ENCODE data around the gene DOCK7.

The DOCK7 gene

DNA sequence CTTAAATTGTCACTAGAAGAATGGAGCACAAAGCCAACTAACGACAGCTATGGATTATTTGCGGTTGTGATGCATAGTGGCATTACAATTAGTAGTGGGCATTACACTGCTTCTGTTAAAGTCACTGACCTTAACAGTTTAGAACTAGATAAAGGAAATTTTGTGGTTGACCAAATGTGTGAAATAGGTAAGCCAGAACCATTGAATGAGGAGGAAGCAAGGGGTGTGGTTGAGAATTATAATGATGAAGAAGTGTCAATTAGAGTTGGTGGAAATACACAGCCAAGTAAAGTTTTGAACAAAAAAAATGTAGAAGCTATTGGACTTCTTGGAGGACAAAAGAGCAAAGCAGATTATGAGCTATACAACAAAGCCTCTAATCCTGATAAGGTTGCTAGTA is 237.9 kb downstream of the DOCK7 start:
- no peaks in the 10 kb centered on the region for H3K4me1 ChIP-seq (ENCODE audit: control insufficient read depth, insufficient read depth, low read length)
- H3K36me3 ChIP-seq (ENCODE audit: control insufficient read depth, insufficient read depth, low read length) = peaks cover 87% of the 10 kb centered on the region
- no peaks in the 10 kb centered on the region for H3K9me3 ChIP-seq (ENCODE audit: control insufficient read depth, insufficient read depth, low read depth, low read length)
- no peak overlapping the region for H3K9ac ChIP-seq (ENCODE audit: low read length)
- no peak overlapping the region for H3K27ac ChIP-seq (ENCODE audit: low read depth, low read length)
- no peak overlapping the region for H3K4me3 ChIP-seq (ENCODE audit: low read depth, low read length)
- H3K27me3 ChIP-seq (ENCODE audit: control insufficient read depth, insufficient read depth, low read length) = no peaks in the 10 kb centered on the region

DNA sequence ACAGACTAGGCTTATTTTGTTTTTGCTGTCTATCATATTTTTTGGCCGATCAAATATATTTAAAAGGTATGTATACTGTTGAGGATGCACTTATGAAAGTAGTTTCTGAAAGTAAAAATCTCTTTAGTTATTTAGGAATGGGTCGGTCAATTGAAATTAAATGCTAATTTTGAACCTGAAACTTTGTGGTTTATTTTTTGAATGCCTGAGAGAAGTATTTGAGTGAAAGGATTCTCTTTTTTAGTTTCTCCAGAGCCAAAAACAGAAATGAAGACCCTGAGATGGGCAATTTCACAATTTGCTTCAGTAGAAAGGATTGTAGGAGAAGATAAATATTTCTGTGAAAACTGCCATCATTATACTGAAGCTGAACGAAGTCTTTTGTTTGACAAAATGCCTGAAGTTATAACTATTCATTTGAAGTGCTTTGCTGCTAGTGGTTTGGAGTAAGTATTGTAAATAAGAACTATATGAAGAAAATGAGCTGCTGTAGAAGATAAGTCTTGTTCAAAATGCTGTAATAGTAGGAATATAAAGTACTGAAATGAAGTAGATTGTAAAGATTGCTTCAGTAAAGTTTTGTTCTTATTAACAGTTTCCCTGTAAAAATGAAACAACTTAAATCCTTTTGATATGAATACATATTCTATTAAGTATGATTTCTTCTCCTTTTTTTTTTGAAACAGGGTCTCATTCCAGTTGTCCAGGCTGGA is 239.8 kb downstream of the DOCK7 start:
- H3K9me3 ChIP-seq (ENCODE audit: control insufficient read depth, insufficient read depth, low read depth, low read length) = no peaks in the 10 kb centered on the region
- no peaks in the 10 kb centered on the region for H3K4me1 ChIP-seq (ENCODE audit: control insufficient read depth, insufficient read depth, low read length)
- H3K27ac ChIP-seq (ENCODE audit: low read depth, low read length) = no peak overlapping the region
- H3K9ac ChIP-seq (ENCODE audit: low read length) = no peak overlapping the region
- no peaks in the 10 kb centered on the region for H3K27me3 ChIP-seq (ENCODE audit: control insufficient read depth, insufficient read depth, low read length)
- peaks cover 93% of the 10 kb centered on the region for H3K36me3 ChIP-seq (ENCODE audit: control insufficient read depth, insufficient read depth, low read length)
- no peak overlapping the region for H3K4me3 ChIP-seq (ENCODE audit: low read depth, low read length)

DNA sequence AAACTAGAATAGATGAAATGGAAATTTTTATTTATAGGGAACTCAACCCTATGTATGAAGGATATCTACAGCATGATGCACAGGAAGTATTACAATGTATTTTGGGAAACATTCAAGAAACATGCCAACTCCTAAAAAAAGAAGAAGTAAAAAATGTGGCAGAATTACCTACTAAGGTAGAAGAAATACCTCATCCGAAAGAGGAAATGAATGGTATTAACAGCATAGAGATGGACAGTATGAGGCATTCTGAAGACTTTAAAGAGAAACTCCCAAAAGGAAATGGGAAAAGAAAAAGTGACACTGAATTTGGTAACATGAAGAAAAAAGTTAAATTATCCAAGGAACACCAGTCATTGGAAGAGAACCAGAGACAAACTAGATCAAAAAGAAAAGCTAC is 243.5 kb downstream of the DOCK7 start:
- Histone ChIP-seq H3K27me3 (ENCODE audit: control insufficient read depth, insufficient read depth, low read length) (no peaks in the 10 kb centered on the region), H3K4me3 (ENCODE audit: low read depth, low read length) (no peak overlapping the region), H3K36me3 (ENCODE audit: control insufficient read depth, insufficient read depth, low read length) (peaks cover 91% of the 10 kb centered on the region), H3K9me3 (ENCODE audit: control insufficient read depth, insufficient read depth, low read depth, low read length) (no peaks in the 10 kb centered on the region), H3K9ac (ENCODE audit: low read length) (no peak overlapping the region), H3K27ac (ENCODE audit: low read depth, low read length) (no peak overlapping the region), H3K4me1 (ENCODE audit: control insufficient read depth, insufficient read depth, low read length) (no peaks in the 10 kb centered on the region)

DNA sequence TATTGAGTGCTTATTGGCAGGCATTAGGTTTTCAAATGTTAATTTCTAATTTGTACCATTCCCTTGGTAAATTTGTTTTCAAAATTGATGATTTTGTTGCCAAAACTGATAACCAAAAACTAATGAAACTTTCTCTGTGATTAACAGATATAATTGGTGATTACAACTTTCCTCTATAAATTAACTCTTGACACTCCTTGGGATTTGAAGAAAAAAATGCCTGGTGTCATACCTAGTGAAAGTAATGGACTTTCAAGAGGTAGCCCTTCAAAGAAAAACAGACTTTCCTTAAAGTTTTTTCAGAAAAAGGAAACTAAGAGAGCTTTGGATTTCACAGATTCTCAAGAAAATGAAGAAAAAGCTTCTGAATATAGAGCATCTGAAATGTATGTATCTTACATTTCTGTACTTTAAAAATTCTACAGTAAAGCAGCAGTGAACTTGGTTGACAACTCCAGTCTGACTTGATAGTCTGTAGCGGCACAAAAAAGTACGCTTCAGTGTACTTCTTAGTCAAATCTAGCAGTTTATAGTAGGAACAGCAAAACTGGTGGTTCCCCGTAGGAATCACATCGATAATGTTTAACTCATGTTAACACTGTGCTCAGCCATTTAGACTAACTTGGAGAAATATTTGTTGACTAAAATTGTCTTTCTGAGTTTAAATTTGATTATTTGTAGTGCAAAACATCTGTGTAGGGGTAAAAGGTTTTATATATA is 248.4 kb downstream of the DOCK7 start:
- no peak overlapping the region for H3K9ac ChIP-seq (ENCODE audit: low read length)
- H3K27me3 ChIP-seq (ENCODE audit: control insufficient read depth, insufficient read depth, low read length) = no peaks in the 10 kb centered on the region
- H3K4me3 ChIP-seq (ENCODE audit: low read depth, low read length) = peak overlapping the region; percentile 72; the same call in 1 of the 2 replicates
- H3K9me3 ChIP-seq (ENCODE audit: control insufficient read depth, insufficient read depth, low read depth, low read length) = no peaks in the 10 kb centered on the region
- 0 out of 2 replicates have a peak overlapping the region, but pooled peaks have one; percentile 9 for H3K27ac ChIP-seq (ENCODE audit: low read depth, low read length)
- H3K36me3 ChIP-seq (ENCODE audit: control insufficient read depth, insufficient read depth, low read length) = peaks cover 45% of the 10 kb centered on the region
- H3K4me1 ChIP-seq (ENCODE audit: control insufficient read depth, insufficient read depth, low read length) = peaks cover 8% of the 10 kb centered on the region; the same call in 1 of the 2 replicates

DNA sequence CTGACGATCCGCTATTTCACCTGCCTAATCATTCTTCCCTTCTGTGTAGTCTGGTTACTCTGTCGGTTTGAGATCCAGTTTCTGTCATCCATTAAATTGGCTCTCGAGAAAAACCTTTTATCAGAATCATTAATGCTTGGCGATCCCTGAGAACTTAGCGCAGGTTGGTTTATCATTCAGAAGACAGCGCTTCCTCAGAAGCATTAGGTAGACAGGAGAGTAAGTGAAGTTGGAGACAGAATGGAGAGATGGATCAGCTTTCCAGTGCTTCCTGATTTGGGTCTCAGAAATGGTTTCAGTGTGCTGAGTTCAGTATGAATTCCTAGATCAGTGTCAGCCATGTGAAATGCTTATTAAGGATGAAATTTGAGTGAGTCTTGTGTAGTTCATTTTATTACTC is 250.0 kb downstream of the DOCK7 start:
- Histone ChIP-seq H3K36me3 (ENCODE audit: control insufficient read depth, insufficient read depth, low read length) (peaks cover 29% of the 10 kb centered on the region), H3K27ac (ENCODE audit: low read depth, low read length) (no peak overlapping the region), H3K27me3 (ENCODE audit: control insufficient read depth, insufficient read depth, low read length) (no peaks in the 10 kb centered on the region), H3K9ac (ENCODE audit: low read length) (peak overlapping the region; percentile 98), H3K9me3 (ENCODE audit: control insufficient read depth, insufficient read depth, low read depth, low read length) (no peaks in the 10 kb centered on the region), H3K4me1 (ENCODE audit: control insufficient read depth, insufficient read depth, low read length) (peaks cover 8% of the 10 kb centered on the region; the same call in 1 of the 2 replicates), H3K4me3 (ENCODE audit: low read depth, low read length) (peak overlapping the region; percentile 72)

DNA sequence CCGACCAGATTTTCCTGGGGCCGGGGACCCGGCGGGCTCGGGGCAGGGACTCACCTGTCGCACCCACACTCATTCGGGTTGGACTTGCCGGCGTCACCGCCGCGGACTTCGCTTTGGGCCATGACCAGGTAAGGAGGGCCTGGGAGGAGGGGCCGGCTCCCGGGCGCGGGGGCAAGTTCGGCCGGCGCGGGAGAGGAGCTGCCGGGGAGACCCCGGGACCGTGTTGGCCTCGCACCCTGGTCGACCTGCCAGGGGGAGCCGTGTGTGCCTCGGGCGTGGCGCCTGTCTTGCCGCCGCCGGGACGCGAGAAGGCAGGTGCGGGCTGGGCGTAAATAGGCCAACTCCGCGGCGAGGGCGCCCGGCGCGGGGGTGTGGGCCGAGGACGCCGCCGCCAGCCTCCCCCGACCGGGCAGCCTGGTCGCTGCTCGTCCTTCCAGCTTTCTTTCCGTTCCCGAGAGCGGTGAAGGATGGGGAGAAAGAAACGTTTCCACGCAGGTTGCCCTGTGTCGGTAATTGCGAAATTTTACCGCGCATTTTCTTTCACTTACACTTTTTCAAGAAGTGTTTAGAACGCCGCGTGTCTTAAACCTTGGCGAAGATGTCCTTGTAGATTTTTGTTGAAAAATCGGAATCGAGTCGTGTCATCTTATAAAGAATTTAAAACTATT is 250.8 kb downstream of the DOCK7 start:
- H3K36me3 ChIP-seq (ENCODE audit: control insufficient read depth, insufficient read depth, low read length) = peaks cover 21% of the 10 kb centered on the region
- H3K9ac ChIP-seq (ENCODE audit: low read length) = peak overlapping the region; percentile 98
- peak overlapping the region; percentile 72 for H3K4me3 ChIP-seq (ENCODE audit: low read depth, low read length)
- H3K9me3 ChIP-seq (ENCODE audit: control insufficient read depth, insufficient read depth, low read depth, low read length) = no peaks in the 10 kb centered on the region
- H3K4me1 ChIP-seq (ENCODE audit: control insufficient read depth, insufficient read depth, low read length) = peaks cover 8% of the 10 kb centered on the region; the same call in 1 of the 2 replicates
- peak overlapping the region; percentile 97 for H3K27ac ChIP-seq (ENCODE audit: low read depth, low read length)
- H3K27me3 ChIP-seq (ENCODE audit: control insufficient read depth, insufficient read depth, low read length) = no peaks in the 10 kb centered on the region

DNA sequence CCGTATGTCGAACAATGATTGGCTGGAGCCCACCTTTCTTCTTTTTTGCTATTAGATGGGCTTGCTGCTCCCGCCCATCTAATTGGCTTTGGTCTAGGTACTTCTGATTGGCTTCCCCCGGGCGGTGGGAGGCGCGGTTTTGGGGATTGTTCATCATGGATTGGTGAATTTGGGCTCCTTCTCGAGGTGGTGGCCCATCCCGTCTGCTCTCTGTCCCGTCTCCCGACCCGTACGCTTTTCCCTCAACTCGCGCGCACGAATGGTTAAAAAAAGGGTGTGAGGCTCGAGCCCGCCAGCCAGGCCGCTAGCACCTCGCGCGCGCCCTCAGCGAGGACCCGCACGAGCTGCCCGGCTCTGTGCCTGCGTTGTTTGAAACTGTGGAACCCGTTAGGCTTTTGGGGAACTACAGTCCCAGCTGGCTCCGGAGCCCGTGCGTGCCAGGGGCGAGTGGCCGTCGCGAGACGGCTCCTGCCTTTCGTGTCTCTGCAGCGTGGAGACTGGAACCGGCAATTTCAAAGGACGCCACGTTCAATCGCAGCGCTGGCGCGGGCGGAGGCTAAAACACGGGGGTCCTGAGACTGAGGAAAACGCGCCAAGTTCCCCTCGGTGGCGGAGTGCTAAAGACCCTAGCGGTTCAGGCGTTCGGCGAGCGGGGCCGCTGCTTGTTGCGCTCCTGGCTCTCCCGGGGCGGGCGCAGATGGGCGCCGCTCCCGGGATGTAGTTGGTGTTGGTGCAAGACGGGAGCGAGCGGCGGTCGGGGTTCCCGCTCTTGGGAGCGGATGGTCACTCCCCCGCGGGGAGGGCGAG is 251.5 kb downstream of the DOCK7 start, which contains the start of gene USP1:
USP1 (plus strand) TSS at position 584 of the 807 bp plus-strand sequence. CDS start 2,819 bp downstream, outside the sequence.
- Histone ChIP-seq H3K27ac (ENCODE audit: low read depth, low read length) (peak within 1 kb of the TSS; percentile 97), H3K27me3 (ENCODE audit: control insufficient read depth, insufficient read depth, low read length) (no peaks in the 10 kb centered on the region), H3K4me1 (ENCODE audit: control insufficient read depth, insufficient read depth, low read length) (peaks cover 8% of the 10 kb centered on the region; the same call in 1 of the 2 replicates), H3K36me3 (ENCODE audit: control insufficient read depth, insufficient read depth, low read length) (peaks cover 14% of the 10 kb centered on the region), H3K9me3 (ENCODE audit: control insufficient read depth, insufficient read depth, low read depth, low read length) (no peaks in the 10 kb centered on the region), H3K9ac (ENCODE audit: low read length) (peak within 1 kb of the TSS; percentile 98), H3K4me3 (ENCODE audit: low read depth, low read length) (peak within 1 kb of the TSS; percentile 72)

DNA sequence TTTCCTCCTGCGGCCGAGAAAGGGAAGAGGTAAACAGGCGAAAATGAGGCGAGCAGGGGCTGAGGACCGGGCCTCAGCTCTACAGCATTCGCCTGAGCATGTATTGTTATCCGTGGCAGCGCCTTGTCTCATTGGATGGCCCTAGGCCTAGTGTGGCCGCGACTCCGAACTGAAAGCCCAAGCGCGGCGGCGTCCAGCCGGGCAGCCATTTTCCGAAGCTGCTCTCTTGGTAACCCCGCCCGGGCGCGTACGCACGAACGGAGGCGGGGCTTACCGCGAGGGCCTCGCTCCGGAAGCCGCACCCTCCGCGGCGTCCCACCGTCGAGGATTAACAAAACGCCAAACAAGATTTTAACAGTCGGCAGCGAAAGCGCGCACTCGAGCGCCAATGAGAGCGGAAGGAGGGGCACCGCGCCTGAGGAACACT is 252.1 kb downstream of the DOCK7 start:
- peak overlapping the region; percentile 87 for H3K27ac ChIP-seq (ENCODE audit: low read depth, low read length)
- peaks cover 8% of the 10 kb centered on the region; the same call in 1 of the 2 replicates for H3K4me1 ChIP-seq (ENCODE audit: control insufficient read depth, insufficient read depth, low read length)
- peak overlapping the region; percentile 98 for H3K9ac ChIP-seq (ENCODE audit: low read length)
- no peaks in the 10 kb centered on the region for H3K27me3 ChIP-seq (ENCODE audit: control insufficient read depth, insufficient read depth, low read length)
- peak overlapping the region; percentile 72 for H3K4me3 ChIP-seq (ENCODE audit: low read depth, low read length)
- no peaks in the 10 kb centered on the region for H3K9me3 ChIP-seq (ENCODE audit: control insufficient read depth, insufficient read depth, low read depth, low read length)
- peaks cover 8% of the 10 kb centered on the region for H3K36me3 ChIP-seq (ENCODE audit: control insufficient read depth, insufficient read depth, low read length)

DNA sequence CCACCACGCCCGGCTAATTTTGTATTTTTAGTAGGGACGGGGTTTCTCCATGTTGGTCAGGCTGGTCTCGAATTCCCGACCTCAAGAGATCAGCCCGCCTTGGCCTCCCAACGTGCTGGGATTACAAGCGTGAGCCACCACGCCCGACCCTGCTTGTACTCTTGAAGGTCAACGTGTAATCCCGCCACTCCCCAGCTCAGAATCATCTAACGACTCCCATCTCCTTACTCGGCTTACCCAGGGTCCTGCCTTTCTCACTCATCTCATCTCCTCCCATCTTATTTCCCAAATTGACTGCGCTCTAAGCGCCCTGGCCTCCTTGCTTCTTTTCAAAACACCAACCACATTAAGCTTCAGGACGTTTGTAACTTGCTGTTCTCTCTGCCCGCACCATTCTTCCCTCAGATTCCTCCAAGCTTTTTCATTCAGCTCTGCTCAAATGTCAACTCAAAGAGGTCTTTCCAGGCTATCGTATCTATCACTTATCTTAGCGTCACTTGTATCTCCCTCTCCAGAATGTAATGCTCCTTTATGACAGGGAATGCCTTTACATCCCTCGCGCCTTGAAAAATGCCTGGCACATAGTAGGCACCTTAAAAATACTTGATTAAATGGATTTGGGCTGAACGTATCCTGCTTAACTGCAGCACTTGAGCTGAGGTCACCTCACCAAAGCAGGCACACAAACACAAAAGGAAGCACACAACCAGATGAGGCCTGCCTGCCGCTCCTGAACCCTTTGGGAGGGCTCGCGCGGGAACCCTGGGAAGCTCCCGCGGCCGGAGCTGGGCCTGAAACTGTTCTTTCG is 252.8 kb downstream of the DOCK7 start:
- Histone ChIP-seq H3K9me3 (ENCODE audit: control insufficient read depth, insufficient read depth, low read depth, low read length) (no peaks in the 10 kb centered on the region), H3K27ac (ENCODE audit: low read depth, low read length) (peak overlapping the region; percentile 87)

DNA sequence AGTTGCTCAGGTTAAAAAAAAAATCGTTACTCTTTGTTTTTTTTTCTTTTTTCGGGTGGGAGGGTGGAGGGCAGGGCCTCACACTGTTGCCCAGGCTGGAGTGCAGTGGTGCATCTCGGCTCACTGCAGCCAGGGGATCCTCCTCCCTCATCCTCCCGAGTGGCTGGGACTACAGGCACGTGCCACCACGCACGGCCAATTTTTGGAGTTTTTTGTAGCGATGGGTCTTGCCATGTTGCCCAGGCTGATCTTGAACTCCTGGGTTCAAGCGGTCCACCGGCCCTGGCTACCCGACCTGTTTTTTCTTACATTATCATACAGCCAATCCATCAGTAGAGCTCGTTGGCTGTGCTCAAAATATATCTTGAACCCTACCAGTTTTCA is 253.6 kb downstream of the DOCK7 start:
- peaks cover 8% of the 10 kb centered on the region; the same call in 1 of the 2 replicates for H3K4me1 ChIP-seq (ENCODE audit: control insufficient read depth, insufficient read depth, low read length)
- no peaks in the 10 kb centered on the region for H3K27me3 ChIP-seq (ENCODE audit: control insufficient read depth, insufficient read depth, low read length)
- H3K9ac ChIP-seq (ENCODE audit: low read length) = no peak overlapping the region
- no peaks in the 10 kb centered on the region for H3K9me3 ChIP-seq (ENCODE audit: control insufficient read depth, insufficient read depth, low read depth, low read length)
- H3K36me3 ChIP-seq (ENCODE audit: control insufficient read depth, insufficient read depth, low read length) = no peaks in the 10 kb centered on the region
- H3K4me3 ChIP-seq (ENCODE audit: low read depth, low read length) = no peak overlapping the region
- no peak overlapping the region for H3K27ac ChIP-seq (ENCODE audit: low read depth, low read length)

More for the DNA sequence above, 252.8 kb downstream of the DOCK7 start:
- Histone ChIP-seq H3K4me3 (ENCODE audit: low read depth, low read length) (peak overlapping the region; percentile 72), H3K9ac (ENCODE audit: low read length) (peak overlapping the region; percentile 98), H3K27me3 (ENCODE audit: control insufficient read depth, insufficient read depth, low read length) (no peaks in the 10 kb centered on the region), H3K4me1 (ENCODE audit: control insufficient read depth, insufficient read depth, low read length) (peaks cover 8% of the 10 kb centered on the region; the same call in 1 of the 2 replicates), H3K36me3 (ENCODE audit: control insufficient read depth, insufficient read depth, low read length) (peaks cover 4% of the 10 kb centered on the region; the same call in 1 of the 2 replicates)

All from HUES6 (cell line).